BLaER1 (cell line): Measurements from ENCODE around the gene TBCEL.
A peak's percentile ranks its signal among the peaks of the same experiment; 100 is the strongest.

Experiments used
- H3K27ac ChIP-seq: shearing (Covaris generic); formaldehyde crosslinking; 2 replicates; pipeline ENCODE4 v1.8.1; 2022
- H3K27me3 ChIP-seq: shearing (Covaris generic); formaldehyde crosslinking; 2 replicates; pipeline ENCODE4 v1.8.1; 2022
- H3K36me3 ChIP-seq: shearing (Covaris generic); formaldehyde crosslinking; 2 replicates; pipeline ENCODE4 v1.8.1; 2022
- H3K4me1 ChIP-seq: shearing (Covaris generic); formaldehyde crosslinking; 2 replicates; pipeline ENCODE4 v1.8.1; 2022
- H3K4me2 ChIP-seq: shearing (Covaris generic); formaldehyde crosslinking; 2 replicates; pipeline ENCODE4 v1.8.1; 2022
- H3K4me3 ChIP-seq: shearing (Covaris generic); formaldehyde crosslinking; 2 replicates; pipeline ENCODE4 v1.8.1; 2022
- H3K9ac ChIP-seq: shearing (Covaris generic); formaldehyde crosslinking; 2 replicates; pipeline ENCODE4 v1.8.1; 2022
- H3K9me3 ChIP-seq: shearing (Covaris generic); formaldehyde crosslinking; 2 replicates; pipeline ENCODE4 v1.8.1; 2022
- H4K20me1 ChIP-seq: shearing (Covaris generic); formaldehyde crosslinking; 2 replicates; pipeline ENCODE4 v1.8.1; 2022
- Cebpa-rat ChIP-seq: shearing (Covaris generic); IDR thresholded peaks from 2 replicates; pipeline ENCODE4 v1.8.1; 2022

Gene TBCEL

GRCh38 chr11:121023848-121024751 lies at the start of gene TBCEL:
Gene TBCEL, plus strand, starts transcription at chr11:121024102. Its CDS starts 21,589 bp downstream, at chr11:121045691.
- Histone ChIP-seq H3K9ac (peak within 1 kb of the TSS; percentile 88), H3K4me3 (peak within 1 kb of the TSS; percentile 84), H3K9me3 (no peaks in the 10 kb centered on the region), H3K27ac (peak within 1 kb of the TSS; percentile 94), H3K27me3 (no peaks in the 10 kb centered on the region), H3K4me2 (peak within 1 kb of the TSS; percentile 87), H4K20me1 (peaks cover 50% of the 10 kb centered on the region), H3K36me3 (0 out of 2 replicates have a peak, but pooled peaks cover 5% of the 10 kb centered on the region), H3K4me1 (peaks cover 20% of the 10 kb centered on the region)
- TF ChIP-seq Cebpa-rat = no peak

GRCh38 chr11:120974466-120974865 lies 49.4 kb upstream of the TBCEL start:
- no peak overlapping the region for H3K4me3 ChIP-seq
- no peaks in the 10 kb centered on the region for H3K27me3 ChIP-seq
- no peak overlapping the region for H3K4me2 ChIP-seq

GRCh38 chr11:120974965-120975364 lies 48.9 kb upstream of the TBCEL start:
- no peak overlapping the region for H3K27ac ChIP-seq
- no peaks in the 10 kb centered on the region for H3K36me3 ChIP-seq
- H3K4me2 ChIP-seq = no peak overlapping the region
- H3K27me3 ChIP-seq = no peaks in the 10 kb centered on the region
- no peaks in the 10 kb centered on the region for H3K4me1 ChIP-seq
- no peak overlapping the region for H3K9ac ChIP-seq
- no peak overlapping the region for H3K4me3 ChIP-seq
- TF ChIP-seq Cebpa-rat = no peak
- H3K9me3 ChIP-seq = no peaks in the 10 kb centered on the region
- no peaks in the 10 kb centered on the region for H4K20me1 ChIP-seq

More at GRCh38 chr11:120974466-120974865, 49.4 kb upstream of the TBCEL start:
- Histone ChIP-seq H3K36me3 (no peaks in the 10 kb centered on the region), H3K9me3 (no peaks in the 10 kb centered on the region), H3K4me1 (no peaks in the 10 kb centered on the region), H4K20me1 (no peaks in the 10 kb centered on the region), H3K9ac (no peak overlapping the region), H3K27ac (no peak overlapping the region)
- TF ChIP-seq Cebpa-rat = no peak

- Histone ChIP-seq H3K4me1 (no peaks in the 10 kb centered on the region), H3K9me3 (no peaks in the 10 kb centered on the region), H3K27me3 (no peaks in the 10 kb centered on the region), H3K36me3 (no peaks in the 10 kb centered on the region), H3K27ac (no peak overlapping the region), H3K4me3 (no peak overlapping the region), H3K4me2 (no peak overlapping the region), H4K20me1 (no peaks in the 10 kb centered on the region), H3K9ac (no peak overlapping the region)
- TF ChIP-seq Cebpa-rat = no peak
Observed at GRCh38 chr11:120977266-120978137, 46.4 kb upstream of the TBCEL start.

DNA sequence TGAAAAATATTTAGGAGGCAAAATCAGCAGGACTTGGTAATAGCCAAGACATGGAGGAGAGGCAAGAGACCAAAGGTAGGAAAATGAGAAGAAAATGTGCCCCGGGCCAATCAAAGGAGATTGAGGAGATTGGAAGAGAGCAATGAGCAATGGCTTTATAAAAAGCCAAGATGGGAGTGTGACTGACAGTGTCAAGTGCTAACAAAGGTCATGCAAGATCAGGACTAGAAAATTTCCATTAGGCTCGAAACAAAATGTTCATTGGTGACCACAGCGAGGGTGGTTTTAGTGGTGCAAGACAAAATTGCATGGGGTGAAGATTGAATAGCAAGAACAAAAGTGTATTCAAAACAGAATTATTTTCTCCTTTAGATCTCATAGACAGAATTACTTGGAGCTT lies 45.2 kb upstream of the TBCEL start:
- H3K27ac ChIP-seq = no peak overlapping the region
- no peaks in the 10 kb centered on the region for H3K36me3 ChIP-seq
- TF ChIP-seq Cebpa-rat = no peak
- no peak overlapping the region for H3K4me2 ChIP-seq
- no peaks in the 10 kb centered on the region for H4K20me1 ChIP-seq
- H3K4me3 ChIP-seq = no peak overlapping the region
- no peaks in the 10 kb centered on the region for H3K4me1 ChIP-seq
- no peak overlapping the region for H3K9ac ChIP-seq
- H3K9me3 ChIP-seq = no peaks in the 10 kb centered on the region
- H3K27me3 ChIP-seq = no peaks in the 10 kb centered on the region

GRCh38 chr11:120985718-120986569 lies 38.0 kb upstream of the TBCEL start:
- no peak for TF ChIP-seq Cebpa-rat
- no peaks in the 10 kb centered on the region for H4K20me1 ChIP-seq
- peak overlapping the region; percentile 28; the same call in 1 of the 2 replicates for H3K9ac ChIP-seq
- peak overlapping the region; percentile 93 for H3K4me2 ChIP-seq
- H3K9me3 ChIP-seq = no peaks in the 10 kb centered on the region
- H3K27ac ChIP-seq = no peak overlapping the region
- peak overlapping the region; percentile 64 for H3K4me3 ChIP-seq
- H3K27me3 ChIP-seq = no peaks in the 10 kb centered on the region
- H3K36me3 ChIP-seq = no peaks in the 10 kb centered on the region
- peaks cover 4% of the 10 kb centered on the region for H3K4me1 ChIP-seq

GRCh38 chr11:120988603-120989002 lies 35.3 kb upstream of the TBCEL start:
- no peaks in the 10 kb centered on the region for H3K27me3 ChIP-seq
- H3K36me3 ChIP-seq = no peaks in the 10 kb centered on the region
- peaks cover 4% of the 10 kb centered on the region for H3K4me1 ChIP-seq
- H4K20me1 ChIP-seq = no peaks in the 10 kb centered on the region
- H3K4me2 ChIP-seq = no peak overlapping the region
- H3K9me3 ChIP-seq = no peaks in the 10 kb centered on the region
- H3K4me3 ChIP-seq = no peak overlapping the region
- no peak overlapping the region for H3K27ac ChIP-seq
- no peak overlapping the region for H3K9ac ChIP-seq
- no peak for TF ChIP-seq Cebpa-rat

DNA sequence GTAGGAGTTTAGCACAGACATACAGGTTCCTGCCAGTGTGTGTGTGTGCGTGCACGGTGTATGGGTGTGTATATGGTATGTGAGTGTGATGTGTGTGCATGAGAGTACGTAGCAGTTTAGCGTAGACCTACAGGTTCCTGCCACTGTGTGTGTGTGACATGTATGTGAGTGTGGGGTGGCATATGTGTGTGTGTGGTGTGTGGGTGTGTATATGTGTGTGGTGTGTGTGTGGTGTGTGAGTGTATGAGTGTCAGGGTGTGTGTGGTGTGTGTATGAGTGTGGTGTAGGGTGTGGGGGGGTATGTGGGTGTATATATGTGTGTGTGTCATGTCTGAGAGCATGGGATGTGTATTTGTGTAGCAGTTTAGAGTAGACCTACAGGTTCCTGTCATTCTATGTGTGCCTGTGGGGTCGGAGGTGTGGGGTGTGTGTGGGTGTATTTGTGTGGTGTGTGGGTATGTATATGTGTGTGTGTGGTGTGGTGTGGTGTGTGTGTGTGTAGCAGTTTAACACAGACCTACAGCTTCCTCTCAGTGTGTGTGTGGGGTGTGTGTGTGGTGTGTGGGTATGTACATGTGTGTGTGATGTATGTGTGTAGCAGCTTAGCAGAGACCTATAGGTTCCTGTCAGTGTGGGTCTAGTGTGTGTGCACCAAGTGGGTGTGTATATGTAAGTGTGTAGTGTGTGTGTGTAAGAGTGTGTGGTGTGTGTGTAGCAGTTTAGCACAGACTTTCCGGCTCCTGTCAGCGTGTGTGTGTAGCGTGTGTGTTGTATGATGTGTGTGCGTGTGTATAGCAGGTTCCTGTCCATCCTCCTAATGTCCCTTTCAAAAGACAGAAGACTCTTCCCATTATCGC lies 31.8 kb upstream of the TBCEL start:
- TF ChIP-seq Cebpa-rat = no peak
- Histone ChIP-seq H3K36me3 (no peaks in the 10 kb centered on the region), H3K4me2 (no peak overlapping the region), H3K27ac (no peak overlapping the region), H3K27me3 (no peaks in the 10 kb centered on the region), H3K4me1 (peaks cover 7% of the 10 kb centered on the region), H3K9me3 (no peaks in the 10 kb centered on the region), H3K9ac (no peak overlapping the region), H3K4me3 (no peak overlapping the region), H4K20me1 (no peaks in the 10 kb centered on the region)
